NCI-H1092 (cell line): ENCODE data around the gene LSM2.
"Not testable (repeated sequence)": the region's sequence is repeated elsewhere in the genome, so short reads cannot be mapped to it uniquely, and the experiment has no call there.

Experiments
- DNase-seq: peaks from one replicate; lab custom pipeline; 2025; lab: John Stamatoyannopoulos, UW

Gene LSM2

DNA sequence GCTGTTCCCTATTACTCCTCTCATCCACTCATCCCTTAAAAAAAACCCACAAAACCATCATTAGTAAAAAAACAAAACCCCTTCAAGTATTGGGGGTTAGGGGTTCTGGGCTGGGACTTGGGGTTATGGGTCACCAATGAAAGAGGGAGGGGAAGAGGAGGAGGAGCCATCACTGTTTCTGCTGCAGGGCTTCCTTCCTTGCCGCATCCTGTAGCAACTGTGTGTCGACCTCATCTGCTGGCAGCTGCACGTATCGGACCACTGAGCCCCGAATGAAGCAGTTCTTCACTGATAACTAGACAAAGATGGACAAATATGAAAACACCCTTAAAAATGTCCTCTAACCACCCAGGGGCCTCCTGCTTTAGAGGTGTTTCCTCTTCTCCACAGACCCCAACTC, 9.2 kb downstream of the LSM2 start:
- DNase-seq: no peak

GRCh38 chr6:31796993-31797385, 9.8 kb downstream of the LSM2 start:
- no peak for DNase-seq

DNA sequence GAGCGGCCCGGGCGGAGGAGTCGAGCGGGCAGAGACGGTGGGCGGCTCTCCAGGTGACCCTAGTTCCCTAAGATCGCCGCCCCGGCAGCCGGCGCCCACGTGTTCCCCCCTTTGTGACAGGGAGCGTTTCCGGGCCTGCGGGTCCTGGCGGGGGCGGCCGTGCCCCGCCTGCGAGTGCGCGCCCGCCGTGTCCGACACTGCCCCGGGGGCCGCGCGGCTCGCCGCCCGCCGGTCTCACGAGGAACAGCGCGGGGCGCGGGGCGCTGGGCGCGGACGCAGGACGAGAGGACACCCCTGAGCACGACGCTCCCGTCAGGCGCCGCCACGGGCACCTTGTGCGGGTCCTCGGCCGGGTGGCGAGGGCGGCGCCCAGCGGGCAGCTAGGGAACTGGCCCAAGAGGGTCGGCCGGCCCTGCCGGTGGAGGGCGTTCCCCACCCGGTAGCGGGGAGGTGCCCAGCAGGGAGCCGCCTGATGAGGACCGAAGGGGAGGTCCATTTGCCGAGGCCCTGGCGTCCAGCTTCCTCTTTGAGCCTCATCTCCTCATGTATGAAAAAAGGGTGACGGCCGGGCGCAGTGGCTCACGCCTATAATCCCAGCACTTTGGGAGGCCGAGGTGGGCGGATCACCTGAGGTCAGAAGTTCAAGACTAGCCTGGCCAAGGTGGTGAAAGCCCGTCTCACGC, 11.0 kb downstream of the LSM2 start, which contains the start of gene VARS1:
Gene VARS1 (minus strand): TSS at position 137 of the 683 bp plus-strand sequence. CDS start 535 bp downstream, outside the sequence.
- DNase-seq: peak; percentile 77

GRCh38 chr6:31794866-31795615, 11.7 kb downstream of the LSM2 start:
- DNase-seq: no peak

DNA sequence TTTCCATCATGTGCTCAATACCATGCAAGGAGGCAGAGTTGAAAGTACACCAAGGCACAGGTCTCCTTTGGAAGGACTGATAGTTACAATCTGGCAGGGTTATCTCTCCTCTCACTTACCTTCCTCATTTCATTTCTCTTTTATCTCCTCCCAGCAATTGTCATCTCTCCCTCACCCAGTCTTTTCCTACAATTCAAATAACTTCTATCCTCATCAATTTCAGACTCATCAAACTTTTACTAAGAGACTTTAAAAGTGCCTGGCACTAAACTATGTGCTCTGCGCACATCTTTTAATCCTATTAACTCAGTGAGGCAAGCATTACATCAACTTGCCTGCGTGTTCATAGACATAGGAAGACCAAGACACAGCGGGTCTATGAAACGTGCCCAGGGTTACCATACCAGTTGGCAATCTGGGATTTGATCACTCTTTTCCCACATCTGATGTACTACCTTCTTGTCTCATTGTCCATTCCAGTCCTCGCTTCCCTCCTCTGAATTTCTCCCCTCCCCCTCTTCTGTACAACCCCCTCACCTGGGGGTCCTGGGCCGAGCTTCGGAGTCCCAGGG, 12.4 kb downstream of the LSM2 start:
- no peak for DNase-seq

- DNase-seq: not testable (repeated sequence)
Observed at GRCh38 chr6:31793927-31794245, 12.9 kb downstream of the LSM2 start.

GRCh38 chr6:31792761-31793171, 14.0 kb downstream of the LSM2 start:
- DNase-seq: no peak

DNA sequence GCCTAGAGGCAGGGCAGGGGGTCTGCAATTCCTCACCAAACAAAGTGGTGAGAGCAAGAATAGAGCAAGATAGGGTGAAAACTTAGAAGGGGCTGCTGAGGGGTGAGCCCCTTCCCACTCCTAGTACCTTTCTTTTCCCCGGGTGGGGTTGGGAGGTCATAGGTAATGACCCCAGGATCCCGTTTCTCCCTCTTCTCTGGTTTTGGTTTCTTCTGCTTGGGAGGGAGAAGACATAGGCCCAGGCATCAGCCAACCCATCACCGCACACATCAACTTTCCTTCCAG, 14.7 kb downstream of the LSM2 start:
- DNase-seq: no peak

GRCh38 chr6:31791324-31792089, 15.3 kb downstream of the LSM2 start:
- DNase-seq: peak; percentile 13

DNA sequence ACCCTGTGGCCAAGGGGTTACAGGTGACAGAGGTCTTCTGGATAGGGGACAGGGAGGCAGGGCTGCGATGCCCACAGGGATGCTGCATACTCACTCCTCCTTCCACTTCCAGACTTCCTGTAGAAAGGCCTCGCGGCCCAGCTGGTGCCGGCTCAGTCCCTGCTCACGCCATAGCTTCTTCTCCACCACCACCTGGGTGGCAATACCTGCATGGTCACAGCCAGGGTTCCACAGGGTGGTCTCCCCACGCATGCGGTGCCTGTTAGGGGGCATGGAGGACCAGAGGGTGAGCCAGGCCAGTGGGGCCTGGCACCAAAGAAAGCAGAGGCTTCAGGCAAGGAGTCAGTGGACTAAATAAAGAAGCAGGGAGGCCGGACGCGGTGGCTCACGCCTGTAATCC, 21.3 kb downstream of the LSM2 start:
- DNase-seq: no peak

DNA sequence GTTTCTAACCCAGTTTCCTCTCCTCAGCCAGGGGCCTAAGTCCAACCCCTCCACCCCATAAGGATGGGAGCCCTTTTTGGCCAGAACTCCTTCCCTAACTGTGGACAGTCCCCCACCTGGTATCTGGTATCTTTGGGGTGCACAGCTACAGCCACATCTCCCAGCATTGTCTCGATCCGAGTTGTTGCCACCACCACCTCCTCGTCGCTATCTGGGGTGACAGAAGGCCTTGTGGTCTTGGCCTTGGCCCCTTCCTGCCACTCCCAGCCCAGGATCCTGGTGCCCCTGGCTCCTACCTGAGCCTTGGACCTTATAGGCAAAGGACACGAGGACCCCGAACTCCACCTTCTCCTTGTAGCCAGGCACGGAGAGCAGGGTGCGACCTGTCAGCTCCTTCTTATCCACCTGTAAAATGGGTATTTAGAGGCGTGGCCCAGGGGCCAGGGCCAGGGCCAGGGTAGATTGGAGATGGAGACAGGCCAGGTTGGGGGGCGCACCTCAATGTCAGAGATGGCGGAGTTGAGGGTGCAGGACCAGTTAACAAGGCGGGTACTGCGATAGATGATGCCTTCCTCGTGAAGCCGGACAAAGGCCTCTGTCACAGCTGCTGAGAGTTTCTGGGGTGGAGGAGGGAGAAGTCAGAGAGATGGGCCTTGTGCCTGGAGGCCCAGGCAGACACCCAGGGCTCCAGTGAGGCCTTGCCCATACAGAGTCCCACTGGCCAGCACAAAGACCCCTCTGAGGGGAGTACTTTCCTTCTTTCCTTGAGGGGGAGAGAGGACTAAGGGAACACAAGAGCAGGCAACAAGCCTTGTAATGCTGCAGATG, 22.5 kb downstream of the LSM2 start:
- DNase-seq: no peak

GRCh38 chr6:31782126-31782855, 24.5 kb downstream of the LSM2 start:
- no peak for DNase-seq

- no peak for DNase-seq
Observed at GRCh38 chr6:31781244-31782125, 25.3 kb downstream of the LSM2 start.

DNA sequence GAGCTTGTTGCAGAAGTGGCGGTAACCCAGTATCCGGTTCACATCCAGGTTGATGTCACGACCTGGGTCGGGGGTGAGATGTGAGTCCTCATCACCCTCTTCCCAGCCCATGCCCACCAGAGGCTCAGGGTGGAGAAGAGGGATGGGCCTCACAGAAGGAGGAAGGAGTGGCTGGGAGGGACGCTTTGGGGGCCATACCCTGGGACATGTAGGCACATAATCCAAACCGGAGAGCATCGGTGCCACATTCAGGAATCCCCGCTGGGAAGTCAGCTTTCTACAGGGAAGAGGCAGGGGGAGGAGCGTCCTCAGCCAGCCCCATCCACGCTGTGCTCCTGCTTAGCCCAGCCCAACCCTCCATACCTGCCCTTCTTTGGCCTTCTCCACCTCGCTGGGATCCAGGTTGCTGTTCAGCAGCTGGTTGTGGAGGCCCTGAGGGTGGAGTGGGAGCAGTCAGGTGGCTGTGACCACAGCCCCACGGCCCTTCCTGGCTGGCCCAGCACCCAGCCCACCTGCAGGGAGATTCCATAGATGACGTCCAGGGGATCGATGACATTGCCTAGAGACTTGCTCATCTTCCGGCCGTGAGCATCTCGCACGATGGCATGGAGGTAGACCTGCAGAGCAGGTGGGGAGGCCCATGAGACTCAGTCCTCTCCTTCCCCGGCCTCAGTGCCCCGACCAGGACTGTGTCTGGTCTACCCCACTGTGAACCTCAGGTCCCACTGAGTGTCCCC, 26.1 kb downstream of the LSM2 start:
- DNase-seq: no peak

GRCh38 chr6:31779908-31780307, 26.9 kb downstream of the LSM2 start:
- no peak for DNase-seq

DNA sequence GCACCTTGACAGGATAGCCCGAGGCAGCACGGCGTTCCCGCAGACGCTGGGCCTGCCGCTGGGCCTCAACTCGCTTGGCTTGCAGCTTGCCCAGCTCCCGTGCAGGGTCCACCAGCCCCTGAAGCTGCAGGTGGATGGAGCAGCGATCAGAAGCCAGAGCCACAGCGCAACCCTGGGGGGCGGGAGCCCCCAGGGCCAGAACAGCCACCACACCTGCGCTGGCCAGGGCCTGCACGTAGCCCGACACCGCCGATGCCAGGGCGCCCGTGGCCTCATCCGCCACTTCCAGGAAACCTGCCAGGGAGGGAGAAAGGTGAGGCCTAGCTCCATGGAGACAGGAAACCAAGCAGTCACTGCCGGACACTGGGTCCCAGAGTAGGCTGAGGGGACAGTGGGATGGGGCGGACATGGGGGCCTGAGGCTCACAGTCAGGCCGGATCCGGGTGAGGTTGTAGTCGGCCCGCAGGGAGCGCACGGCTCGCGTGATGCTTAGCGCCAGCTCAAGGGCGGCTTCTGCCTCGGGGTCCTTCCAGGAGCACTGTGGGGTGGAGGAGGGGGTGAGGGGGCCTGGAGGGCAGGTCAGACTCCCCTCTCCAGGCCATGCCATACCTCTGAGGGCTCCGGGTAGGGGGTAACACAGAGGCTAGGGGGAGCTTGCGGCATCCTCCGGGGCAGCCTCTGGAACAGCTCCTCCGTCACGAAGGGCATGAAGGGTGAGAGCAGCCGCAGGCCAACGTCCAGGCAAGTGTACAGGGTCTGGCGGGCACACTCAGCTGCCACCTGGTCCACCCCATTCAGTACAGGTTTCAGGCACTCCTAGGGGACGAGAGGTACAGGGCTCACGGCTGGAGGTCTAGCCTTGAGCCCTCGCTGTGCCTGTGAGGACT, 27.5 kb downstream of the LSM2 start:
- no peak for DNase-seq

- DNase-seq: no peak
Observed at GRCh38 chr6:31778193-31778592, 28.6 kb downstream of the LSM2 start.

DNA sequence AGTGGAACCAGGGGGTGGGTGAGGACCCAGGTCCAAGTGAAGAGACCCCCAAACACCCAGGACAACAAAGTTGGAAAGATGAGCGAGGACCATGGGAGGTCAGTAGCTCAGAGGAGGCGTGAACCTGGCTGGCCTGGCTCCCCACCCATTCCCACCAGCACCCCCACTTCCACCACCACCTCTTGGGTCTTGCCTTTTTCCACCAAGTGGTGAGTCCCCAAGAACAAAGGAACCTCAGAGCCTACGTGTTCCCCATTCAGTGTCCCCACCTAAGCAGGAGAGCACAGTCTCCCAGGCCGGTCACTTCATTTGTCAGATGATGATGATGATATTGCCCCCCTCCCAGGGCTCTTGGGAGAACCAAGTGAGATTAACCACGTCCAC, 29.1 kb downstream of the LSM2 start:
- DNase-seq: no peak
